Cardiac fibroblast (primary cell): Measurements from ENCODE around the gene ZBTB7C.

Experiments
- DNase-seq, 2 donors: peaks; one replicate each; pipeline versions ENCODE4 v3.0.0 to v3.0.0-alpha.2; 2010; ENCODE audit warnings: low read depth in 2 of 2
- H3K4me3 ChIP-seq, 2 donors: replicated peaks in 1 of 2; 1 replicate in 1 of 2; 2 replicates in 1 of 2; pipeline ENCODE4 v1.5.1; 2011; ENCODE audit warnings: low read depth in 2 of 2, low read length in 2 of 2, mild to moderate bottlenecking in 2 of 2, moderate library complexity in 1 of 2
- CTCF ChIP-seq: IDR thresholded peaks from one replicate; pipeline ENCODE4 v1.5.1; 2011; ENCODE audit warnings: low read depth, mild to moderate bottlenecking, low read length, inconsistent platforms

ZBTB7C gene

DNA sequence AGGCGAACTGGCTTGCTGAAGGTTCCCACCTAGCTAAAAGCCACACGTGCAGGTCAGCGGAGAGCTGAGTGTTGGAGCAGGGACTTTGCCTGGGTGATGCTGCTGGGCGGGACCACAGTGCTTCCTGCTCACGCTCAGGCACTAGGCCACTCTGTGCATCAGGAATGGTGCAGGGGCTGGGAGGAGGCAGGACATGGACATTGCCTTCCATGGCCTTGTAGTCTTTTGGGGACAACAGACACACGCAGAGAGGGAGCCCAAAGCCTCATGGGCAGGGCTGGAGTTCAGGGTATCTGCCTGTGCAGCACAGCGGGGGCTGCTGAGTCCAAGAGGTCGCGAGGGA lies 207.2 kb downstream of the ZBTB7C start:
- no peak overlapping the region for H3K4me3 ChIP-seq
- no peak for TF ChIP-seq CTCF
- no peak for DNase-seq

DNA sequence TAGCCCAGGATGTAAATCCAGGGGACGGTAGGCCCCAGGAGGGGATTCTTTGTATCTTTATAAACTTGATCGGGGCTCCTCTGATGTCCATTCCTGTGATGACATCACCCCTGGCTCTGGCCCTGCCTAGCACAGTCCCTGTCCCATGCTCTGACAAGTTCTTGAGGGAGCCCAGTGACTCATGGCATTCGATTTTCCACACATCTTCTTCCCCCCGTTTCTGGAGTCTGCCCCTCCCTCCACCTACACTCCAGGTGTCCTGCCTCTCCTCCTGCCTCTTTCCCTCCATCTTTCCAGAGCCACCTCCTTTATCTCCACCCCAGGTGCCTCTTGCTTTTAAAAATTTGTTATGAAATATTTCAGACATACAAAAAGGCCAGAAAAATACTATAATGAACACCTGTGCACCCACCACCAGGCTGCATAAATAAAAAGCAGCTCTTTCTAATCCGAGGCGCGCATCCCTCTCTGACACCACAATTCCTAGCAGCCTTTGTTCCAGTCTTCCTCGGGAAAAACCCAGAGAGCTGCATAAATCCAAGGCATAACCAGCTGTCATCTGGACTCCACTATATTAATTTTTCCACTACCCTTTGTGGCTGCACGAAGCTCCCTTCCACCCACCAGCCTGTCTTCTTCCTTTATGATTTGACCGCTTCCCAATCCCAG lies 207.7 kb downstream of the ZBTB7C start:
- DNase-seq: peak in 1 of 2 donors; percentile 15
- TF ChIP-seq CTCF: no peak
- H3K4me3 ChIP-seq: no peak overlapping the region

DNA sequence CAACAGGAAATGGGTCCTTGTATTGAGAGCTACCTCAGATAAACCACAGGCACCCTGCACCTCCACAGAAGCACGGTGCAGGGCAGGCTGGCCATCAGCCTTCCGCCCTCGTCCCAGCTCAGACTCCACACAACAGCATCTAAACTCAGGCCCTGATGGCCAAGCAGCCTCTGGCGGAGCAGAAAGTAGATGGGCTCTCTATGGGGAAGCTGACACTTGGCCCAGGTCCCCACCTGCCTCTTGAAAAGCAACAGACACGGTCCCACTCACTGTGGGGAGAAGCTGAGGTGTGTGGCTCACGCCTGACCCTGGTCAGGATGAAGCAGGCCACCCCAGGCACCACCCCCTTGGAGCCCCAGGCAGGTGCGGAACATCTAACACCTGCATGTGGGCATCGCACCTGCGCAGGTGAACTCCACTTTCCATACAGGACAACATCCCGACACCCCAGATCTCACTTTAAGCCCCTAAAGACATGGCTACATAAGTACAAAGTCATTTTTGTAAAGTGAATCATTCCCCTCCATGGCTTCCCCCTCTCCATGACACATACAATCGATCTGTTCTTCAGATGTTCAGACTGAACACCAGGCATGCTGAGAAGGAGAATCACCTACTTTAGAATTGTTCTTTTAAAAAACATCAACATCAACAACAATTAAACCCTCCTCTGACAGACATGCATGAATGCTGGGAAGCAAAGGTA lies 208.4 kb downstream of the ZBTB7C start:
- H3K4me3 ChIP-seq: no peak overlapping the region
- peak in 1 of 2 donors; percentile 20 for DNase-seq
- no peak for TF ChIP-seq CTCF

DNA sequence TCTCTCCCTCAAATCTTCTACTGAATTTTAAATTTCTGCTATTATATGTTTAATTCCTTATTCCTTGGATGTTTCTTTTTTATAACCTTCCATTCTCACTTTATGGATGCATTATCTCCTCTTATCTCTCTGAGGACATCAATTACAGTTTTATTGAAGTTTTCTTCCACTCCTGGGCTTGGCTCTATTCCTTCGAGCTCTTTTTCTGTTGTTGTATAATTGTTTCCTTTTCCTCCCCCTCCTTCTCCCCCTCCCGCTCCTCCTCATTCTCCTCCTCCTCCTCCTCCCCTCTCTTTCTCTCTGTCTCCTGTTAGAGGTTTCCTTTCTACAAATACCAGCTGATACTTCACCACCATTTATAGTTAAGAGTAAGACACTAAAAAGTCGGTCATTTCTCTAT lies 209.8 kb downstream of the ZBTB7C start:
- TF ChIP-seq CTCF: no peak
- no peak for DNase-seq
- no peak overlapping the region for H3K4me3 ChIP-seq

- no peak overlapping the region for H3K4me3 ChIP-seq
- no peak for TF ChIP-seq CTCF
- DNase-seq: peak in 1 of 2 donors; percentile 61
Measured at GRCh38 chr18:48197819-48198218, 211.4 kb downstream of the ZBTB7C start.

DNA sequence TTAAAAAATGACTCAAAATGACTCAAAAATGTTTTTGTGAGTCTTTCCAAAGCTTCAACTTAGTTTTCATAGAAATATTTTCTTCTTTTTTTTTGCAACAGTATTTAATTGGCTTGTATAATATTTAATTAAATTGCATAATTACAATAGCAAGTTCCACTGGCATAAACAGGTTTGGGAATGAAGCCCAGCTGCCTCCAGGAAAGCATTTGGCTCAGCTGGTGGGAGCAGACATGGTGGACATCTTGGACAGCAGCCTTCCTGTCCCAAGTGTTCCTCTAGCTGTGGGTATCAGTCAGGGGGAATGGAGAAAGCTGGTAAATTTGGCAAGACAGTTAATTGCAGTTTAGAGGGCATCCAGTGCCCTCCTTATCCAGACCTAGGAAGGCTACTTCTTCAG lies 213.4 kb downstream of the ZBTB7C start:
- H3K4me3 ChIP-seq: no peak overlapping the region
- DNase-seq: peak in 1 of 2 donors; percentile 5
- TF ChIP-seq CTCF: no peak
